Right lobe of liver (tissue), 6 donors: ENCODE results near the gene NDUFAF5. TPM values are rescaled to one million over a fixed set of nuclear protein-coding genes. Genes with fewer than 3 reads are reported as not detected.
A peak's percentile ranks its signal among the peaks of the same experiment; 100 is the strongest.

ENCODE experiments used
- ATAC-seq, 4 donors: fragments of 200-7000 bp; cut with Tn5 transposase; one replicate each; pipeline ENCODE4 v1.9.1; 2020; ENCODE audit warnings: mild to moderate bottlenecking in 4 of 4, moderate library complexity in 4 of 4
- DNase-seq, 3 donors: peaks; one replicate each; pipeline ENCODE4 v3.0.0-alpha.2; 2020
- H3K27ac ChIP-seq, 3 donors: fragments of 200-600 bp; one replicate each; pipeline ENCODE4 v1.8.0; 2022
- H3K27me3 ChIP-seq, 2 donors: fragments of 200-600 bp; one replicate each; pipeline ENCODE4 v1.8.0; 2022
- H3K36me3 ChIP-seq, 4 donors: fragments of 200-600 bp; sonication (generic) in 1 of 4; one replicate each; pipeline versions ENCODE4 v1.5.1 to v1.8.0; 2017 to 2022; ENCODE audit warnings: control low read depth in 1 of 4
- H3K4me1 ChIP-seq, 4 donors: fragments of 200-600 bp; sonication (generic) in 1 of 4; one replicate each; pipeline versions ENCODE4 v1.5.1 to v1.8.0; 2017 to 2022; ENCODE audit warnings: control low read depth in 1 of 4
- H3K4me3 ChIP-seq, 3 donors: fragments of 200-600 bp; one replicate each; pipeline ENCODE4 v1.8.0; 2022
- H3K9me3 ChIP-seq, 4 donors: fragments of 200-600 bp; sonication (generic) in 1 of 4; one replicate each; pipeline versions ENCODE4 v1.5.1 to v1.8.0; 2017 to 2022; ENCODE audit warnings: control low read depth in 1 of 4
- POLR2A ChIP-seq: fragments of 450-650 bp; IDR thresholded peaks from one replicate; pipeline ENCODE4 v1.6.1; 2017; ENCODE audit warnings: antibody characterized with exemption, mild to moderate bottlenecking
- whole genome bisulfite sequencing: methylation state at CpG from one replicate; pipeline ENCODE4 v1.1.6; 2018; ENCODE audit warnings: low coverage, low lambda C conversion rate; ENCODE audit not compliant: insufficient coverage; ENCODE audit errors: missing lambda C conversion rate; 5-methylcytosine and 5-hydroxymethylcytosine counted together
- intact Hi-C, 2 donors: fragments of 100-400 bp; cut with DNase I; formaldehyde crosslinking; loops; one replicate each; pipeline versions ENCODE4 v1.11.2 to v1.14.1; 2022
- total RNA-seq, 6 experiments: library from RNA; depleted of rRNA in 2 of 6; stranded (reverse); fragments of >200 nt in 2 of 6; fragmentation: NEBNext Ultra II Directional in 3 of 6; extraction: Animal tissue kit (Norgen Biotek cat#: 25700) in 3 of 6; gene quantifications; one replicate each; pipeline versions ENCODE4 v1.1.0 to v1.2.4, GENCODE V29; 2016 to 2023
- TF ChIP-seq, protein P1 (sequence below), 4 donors: fragments of 200-600 bp in 3 of 4; fragments of 450-650 bp in 1 of 4; IDR thresholded peaks; one replicate each; pipeline versions ENCODE4 v1.5.1 to v1.8.0; 2016 to 2022; ENCODE audit warnings: antibody characterized with exemption in 4 of 4, mild to moderate bottlenecking in 2 of 4
- donor health status: DM: no; HTN: yes; CAD: no.
- donor health status: DM: no; HTN: no; CAD: no.
- donor health status: DM: no; HTN: no; CAD: no.
- donor health status: DM: no; HTN: yes; CAD: no.
- donor health status: DM: no; HTN: yes; CAD: no.

The NDUFAF5 gene
- total RNA-seq, 6 experiments from 2014 or later, result 9.8 to 15.9 (median 11.7) TPM

DNA sequence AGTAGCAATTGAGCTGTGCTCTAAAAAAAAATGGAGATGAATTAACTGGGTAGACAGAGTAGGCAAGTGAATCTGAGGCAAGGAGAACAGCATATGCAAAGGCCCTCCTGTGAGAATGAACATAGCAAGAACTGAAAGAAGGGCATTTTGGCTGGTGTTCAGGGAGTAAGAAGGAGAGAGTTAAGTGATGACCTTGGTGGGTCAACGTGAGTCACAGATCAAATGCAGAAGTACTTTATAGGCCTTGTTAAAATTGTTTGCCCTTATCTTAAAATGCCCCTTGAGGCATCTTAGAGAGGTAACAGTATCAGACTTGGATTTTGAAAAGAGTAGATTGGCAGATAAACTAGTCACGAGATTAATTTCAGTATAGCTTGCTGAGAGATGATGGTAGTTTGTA is 24.5 kb downstream of the NDUFAF5 start:
- H3K27ac ChIP-seq, result no peak overlapping the region
- ATAC-seq (no peak), DNase-seq (no peak)
- H3K4me3 ChIP-seq, result no peak overlapping the region
- no peaks in the 10 kb centered on the region for H3K9me3 ChIP-seq
- H3K27me3 ChIP-seq, result no peaks in the 10 kb centered on the region
- no peak for TF ChIP-seq POLR2A
- TF ChIP-seq, protein P1, sequence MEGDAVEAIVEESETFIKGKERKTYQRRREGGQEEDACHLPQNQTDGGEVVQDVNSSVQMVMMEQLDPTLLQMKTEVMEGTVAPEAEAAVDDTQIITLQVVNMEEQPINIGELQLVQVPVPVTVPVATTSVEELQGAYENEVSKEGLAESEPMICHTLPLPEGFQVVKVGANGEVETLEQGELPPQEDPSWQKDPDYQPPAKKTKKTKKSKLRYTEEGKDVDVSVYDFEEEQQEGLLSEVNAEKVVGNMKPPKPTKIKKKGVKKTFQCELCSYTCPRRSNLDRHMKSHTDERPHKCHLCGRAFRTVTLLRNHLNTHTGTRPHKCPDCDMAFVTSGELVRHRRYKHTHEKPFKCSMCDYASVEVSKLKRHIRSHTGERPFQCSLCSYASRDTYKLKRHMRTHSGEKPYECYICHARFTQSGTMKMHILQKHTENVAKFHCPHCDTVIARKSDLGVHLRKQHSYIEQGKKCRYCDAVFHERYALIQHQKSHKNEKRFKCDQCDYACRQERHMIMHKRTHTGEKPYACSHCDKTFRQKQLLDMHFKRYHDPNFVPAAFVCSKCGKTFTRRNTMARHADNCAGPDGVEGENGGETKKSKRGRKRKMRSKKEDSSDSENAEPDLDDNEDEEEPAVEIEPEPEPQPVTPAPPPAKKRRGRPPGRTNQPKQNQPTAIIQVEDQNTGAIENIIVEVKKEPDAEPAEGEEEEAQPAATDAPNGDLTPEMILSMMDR (IDR thresholded peaks at IDR 0.05), result no peak
- intact Hi-C loops, result no loop called here
- peaks cover 0 to 12% (median 5%) of the 10 kb centered on the region in 4 donors for H3K4me1 ChIP-seq
- 85% methylated on average over 2 of the region's 2 CpGs for WGBS
- peaks cover 12 to 59% (median 21%) of the 10 kb centered on the region in 4 donors for H3K36me3 ChIP-seq

DNA sequence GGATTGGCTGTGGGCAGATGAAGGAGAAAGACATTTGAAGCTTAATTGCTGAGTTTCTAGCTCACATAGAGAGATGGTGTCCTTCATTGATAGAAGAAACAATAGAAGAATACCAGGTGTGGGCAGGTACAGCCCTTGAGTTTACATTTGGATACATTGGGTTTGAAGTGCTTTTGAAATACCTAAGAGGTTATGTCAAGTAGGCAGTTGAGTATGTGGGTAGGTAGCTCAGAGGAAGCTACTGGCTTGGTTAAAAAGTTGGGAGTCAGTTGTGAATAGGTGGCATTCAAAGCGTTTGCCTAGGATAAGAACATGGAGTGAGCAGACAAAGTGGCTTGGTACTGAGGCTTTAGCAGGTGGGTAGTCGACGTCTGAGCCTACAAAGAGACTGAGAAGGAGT is 25.0 kb downstream of the NDUFAF5 start:
- DNase-seq (no peak), ATAC-seq (no peak)
- Histone ChIP-seq H3K9me3 (no peaks in the 10 kb centered on the region), H3K27me3 (no peaks in the 10 kb centered on the region), H3K4me1 (peaks cover 0 to 15% (median 7%) of the 10 kb centered on the region in 4 donors), H3K36me3 (peaks cover 12 to 59% (median 21%) of the 10 kb centered on the region in 4 donors), H3K27ac (no peak overlapping the region), H3K4me3 (no peak overlapping the region)
- no peak for TF ChIP-seq POLR2A
- TF ChIP-seq, protein P1 (IDR thresholded peaks at IDR 0.05), result no peak
- WGBS, result 89% methylated on average over 1 of the region's 3 CpGs
- intact Hi-C loops, result no loop called here

DNA sequence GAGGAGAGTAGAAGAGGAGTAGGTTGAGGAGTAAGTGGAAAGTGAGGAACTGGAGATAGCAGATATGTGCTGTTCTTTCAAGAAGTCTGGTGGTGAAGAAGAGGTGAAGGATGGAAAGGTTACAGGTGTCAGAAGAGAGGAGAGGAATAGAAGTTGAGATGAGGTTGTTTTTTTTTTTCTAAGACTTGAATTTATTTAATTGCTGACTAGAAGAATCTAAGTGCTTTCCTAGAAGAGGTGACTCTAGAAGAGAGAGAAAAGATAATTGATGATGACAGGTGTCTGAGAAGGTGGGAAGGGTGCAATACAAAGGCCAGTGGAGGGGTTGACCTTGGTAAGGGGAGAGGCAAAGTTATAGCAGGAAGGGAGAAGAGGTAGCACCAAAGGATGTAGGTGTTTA is 25.6 kb downstream of the NDUFAF5 start:
- Histone ChIP-seq H3K9me3 (no peaks in the 10 kb centered on the region), H3K4me1 (peaks cover 0 to 15% (median 8%) of the 10 kb centered on the region in 4 donors), H3K27ac (no peak overlapping the region), H3K36me3 (peaks cover 10 to 62% (median 21%) of the 10 kb centered on the region in 4 donors), H3K4me3 (no peak overlapping the region), H3K27me3 (no peaks in the 10 kb centered on the region)
- no peak for TF ChIP-seq POLR2A
- no peak for ATAC-seq
- DNase-seq, result no peak
- intact Hi-C loops, result no loop called here

DNA sequence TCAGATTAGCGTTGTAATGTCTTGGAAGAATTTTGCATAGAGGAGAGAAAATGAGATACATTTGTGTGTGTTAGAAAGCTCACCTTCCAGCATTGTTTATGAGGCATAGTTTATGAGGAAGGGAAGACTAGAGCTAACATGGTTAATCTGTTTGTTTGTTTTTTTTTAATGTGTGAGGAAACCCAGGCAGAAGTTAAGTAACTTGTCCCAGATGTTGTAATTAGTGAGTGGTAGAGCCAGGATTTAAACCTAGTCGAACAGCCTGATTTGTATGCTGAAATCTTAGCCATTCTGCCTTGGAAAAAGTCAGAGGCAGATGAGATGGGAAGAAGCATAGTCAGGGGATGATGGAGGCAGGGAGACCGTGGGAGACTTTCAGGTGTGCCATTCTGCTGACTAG is 29.1 kb downstream of the NDUFAF5 start:
- Histone ChIP-seq H3K27ac (no peak overlapping the region), H3K27me3 (no peaks in the 10 kb centered on the region), H3K36me3 (peaks cover 4 to 77% (median 26%) of the 10 kb centered on the region in 4 donors), H3K4me1 (peaks cover 0 to 15% (median 8%) of the 10 kb centered on the region in 4 donors), H3K4me3 (no peak overlapping the region), H3K9me3 (no peaks in the 10 kb centered on the region)
- WGBS, result 43% methylated on average over 3 of the region's 3 CpGs
- intact Hi-C loops, result no loop called here
- no peak for TF ChIP-seq POLR2A
- TF ChIP-seq, protein P1 (IDR thresholded peaks at IDR 0.05), result no peak
- DNase-seq (no peak), ATAC-seq (peak; percentile 42 to 71 (median 64))

DNA sequence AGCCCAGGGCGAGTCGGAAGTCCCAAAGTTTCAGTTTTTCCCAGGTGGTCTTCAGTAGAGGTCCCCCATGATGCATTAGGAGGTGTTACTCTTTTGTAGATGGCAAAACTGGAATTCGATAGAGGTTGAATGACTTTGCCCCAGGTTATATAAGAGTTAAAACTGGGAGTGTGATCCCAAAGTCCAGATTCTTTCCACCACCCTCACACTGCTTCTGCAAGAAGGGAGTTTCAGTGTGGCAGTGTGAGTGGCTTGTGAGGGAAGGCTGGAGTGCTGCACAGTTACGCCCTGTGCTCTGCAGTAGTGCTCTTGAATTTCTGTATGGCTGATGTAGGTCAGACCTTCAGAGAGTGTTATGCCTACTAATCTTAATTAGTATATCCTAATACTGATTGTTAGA is 29.8 kb downstream of the NDUFAF5 start:
- TF ChIP-seq POLR2A, result no peak
- TF ChIP-seq, protein P1 (IDR thresholded peaks at IDR 0.05), result no peak
- WGBS, result 54% methylated on average over 4 of the region's 4 CpGs
- Histone ChIP-seq H3K27ac (no peak overlapping the region), H3K27me3 (no peaks in the 10 kb centered on the region), H3K4me1 (peaks cover 0 to 15% (median 8%) of the 10 kb centered on the region in 4 donors), H3K36me3 (peaks cover 2 to 69% (median 21%) of the 10 kb centered on the region in 4 donors), H3K9me3 (no peaks in the 10 kb centered on the region), H3K4me3 (no peak overlapping the region)
- DNase-seq (peak in 1 of 3 donors; percentile 49), ATAC-seq (peak; percentile 50 to 81 (median 71))
- intact Hi-C loops, result no loop called here
